GM12878 (cell line): ENCODE results near the gene RABGEF1. TPM values are rescaled to one million over a fixed set of nuclear protein-coding genes. Genes with fewer than 3 reads are reported as not detected.
A peak's percentile ranks its signal among the peaks of the same experiment; 100 is the strongest.

Source experiments
- ATAC-seq: fragments of 200-7000 bp; cut with Tn5 transposase; 3 replicates; pipeline ENCODE4 v1.9.1; 2020; ENCODE audit warnings: mild to moderate bottlenecking, moderate library complexity
- BruUV-seq: library from RNA; stranded (reverse); fragments of 400-500 nt; replicated peaks from 2 replicates; lab custom pipeline; 2021; lab: Mats Ljungman, UMichigan
- CTCF ChIA-PET: fragments of 300-600 bp; sonication (Branson Sonifier 250); formaldehyde crosslinking; extraction: SDS; loops from one replicate; lab custom pipeline; 2021; ENCODE audit warnings: inconsistent platforms; lab: Yijun Ruan, JAX
- POLR2A ChIA-PET: fragments of 350-600 bp; formaldehyde crosslinking; extraction: SDS; loops from one replicate; lab custom pipeline; 2021; ENCODE audit warnings: inconsistent platforms; lab: Charles Lee
- RAD21 ChIA-PET: fragments of 300-600 bp; sonication (Branson Sonifier 250); formaldehyde crosslinking; loops from one replicate; lab custom pipeline; 2023; ENCODE audit warnings: antibody characterized with exemption; ENCODE audit not compliant: unreplicated experiment; lab: Charles Lee
- SMC1A ChIA-PET: fragments of 300-600 bp; sonication (Branson Sonifier 250); formaldehyde crosslinking; loops from one replicate; lab custom pipeline; 2023; ENCODE audit not compliant: unreplicated experiment, uncharacterized antibody; lab: Charles Lee
- DNase-seq: peaks from one replicate; pipeline ENCODE4 v3.0.0-alpha.2; 2011; ENCODE audit warnings: low read depth, low spot score
- FAIRE-seq: peaks from 3 replicates; lab custom pipeline; 2011; peaks lifted over from hg19 to GRCh38; lab: Jason Lieb, UNC
- H2AFZ ChIP-seq: 2 replicates; pipeline ENCODE4 v1.6.0; 2011; ENCODE audit warnings: low read depth, low read length, control low read depth; ENCODE audit not compliant: control insufficient read depth
- H3K27ac ChIP-seq: 2 replicates; pipeline ENCODE4 v1.5.1; 2011; ENCODE audit warnings: control low read depth; ENCODE audit not compliant: control insufficient read depth, insufficient read depth
- H3K27me3 ChIP-seq, 2 experiments: replicated peaks in 1 of 2; 2 replicates each; pipeline versions ENCODE4 v1.6.0 to v1.6.1; 2011; ENCODE audit warnings: low read length in 1 of 2; ENCODE audit not compliant: control insufficient read depth in 2 of 2, insufficient read depth in 2 of 2
- H3K36me3 ChIP-seq, 2 experiments: 2 replicates each; pipeline ENCODE4 v1.5.1; 2011; ENCODE audit warnings: low read length in 1 of 2; ENCODE audit not compliant: control insufficient read depth in 2 of 2, insufficient read depth in 2 of 2
- H3K4me1 ChIP-seq: 2 replicates; pipeline ENCODE4 v1.6.1; 2011; ENCODE audit warnings: mild to moderate bottlenecking, low read length, moderate library complexity, mixed read lengths; ENCODE audit not compliant: control insufficient read depth, insufficient read depth
- H3K4me2 ChIP-seq: 2 replicates; pipeline ENCODE4 v1.6.0; 2011; ENCODE audit warnings: control low read depth; ENCODE audit not compliant: control insufficient read depth, insufficient read depth
- H3K4me3 ChIP-seq: fragments of 200-600 bp; sonication (generic); 2 replicates; pipeline ENCODE4 v1.5.1; 2016
- H3K79me2 ChIP-seq: 2 replicates; pipeline ENCODE4 v1.6.0; 2011; ENCODE audit warnings: low read length; ENCODE audit not compliant: control insufficient read depth, insufficient read depth
- H3K9ac ChIP-seq: 2 replicates; pipeline ENCODE4 v1.8.0; 2011; ENCODE audit warnings: low read length, control low read depth, mixed read lengths; ENCODE audit not compliant: control insufficient read depth, insufficient read depth
- H3K9me3 ChIP-seq: replicated peaks from 3 replicates; pipeline ENCODE4 v1.5.1; 2011; ENCODE audit warnings: mild to moderate bottlenecking, low read length; ENCODE audit not compliant: control insufficient read depth, insufficient read depth
- H4K20me1 ChIP-seq: 2 replicates; pipeline ENCODE4 v1.6.0; 2011; ENCODE audit not compliant: control insufficient read depth, insufficient read depth
- DPF2 ChIP-seq: fragments of 450-650 bp; IDR thresholded peaks from 2 replicates; pipeline ENCODE4 v1.6.1; 2017; ENCODE audit warnings: mild to moderate bottlenecking
- POLR2A ChIP-seq: IDR thresholded peaks from 2 replicates; pipeline ENCODE4 v1.6.1; 2011; ENCODE audit warnings: low read depth, mild to moderate bottlenecking, low read length
- POU2F2 ChIP-seq: IDR thresholded peaks from 3 replicates; pipeline ENCODE4 v1.6.1; 2011; ENCODE audit warnings: low read depth, mild to moderate bottlenecking, low read length, borderline replicate concordance
- ZBTB33 ChIP-seq: fragments of 450-650 bp; IDR thresholded peaks from 2 replicates; pipeline ENCODE4 v1.6.1; 2017; ENCODE audit warnings: mild to moderate bottlenecking
- ZNF207 ChIP-seq: fragments of 450-650 bp; IDR thresholded peaks from 2 replicates; pipeline ENCODE4 v1.6.1; 2014; ENCODE audit warnings: antibody characterized with exemption, mild to moderate bottlenecking, borderline replicate concordance
- WGBS: methylation state at CpG from one replicate; pipeline ENCODE4 v1.1.6; 2016; ENCODE audit warnings: low lambda C conversion rate; ENCODE audit not compliant: insufficient replicate concordance, insufficient coverage; ENCODE audit errors: missing lambda C conversion rate; 5-methylcytosine and 5-hydroxymethylcytosine counted together
- in situ Hi-C: fragments of 300-500 bp; cut with MboI; formaldehyde crosslinking; loops from 9 replicates; pipeline ENCODE4 v1.14.3; 2018; ENCODE audit warnings: mixed read lengths
- intact Hi-C: fragments of 100-400 bp; cut with micrococcal nuclease; formaldehyde crosslinking; loops from one replicate; pipeline ENCODE4 v1.14.2; 2022; ENCODE audit not compliant: unreplicated experiment
- polyA plus RNA-seq, 11 experiments: library from polyadenylated mRNA; depleted of rRNA in 4 of 11; unstranded in 6 of 11; stranded (reverse) in 5 of 11; fragments of >200 nt; fragmentation: Nextera tagmentation in 4 of 11; fragmentation: Illumina TruSeq in 1 of 11; extraction: Ambion mirVana in 4 of 11; extraction: Trizol in 1 of 11; gene quantifications; 1 replicate in 1 of 11; 2 replicates in 10 of 11; pipeline versions ENCODE4 v1.2.1 to v1.2.3, GENCODE V29; 2011 to 2016; ENCODE audit warnings: inconsistent platforms in 2 of 11, missing spikeins in 2 of 11, low read depth in 1 of 11
- total RNA-seq, 4 experiments: library from RNA; depleted of rRNA in 3 of 4; stranded (reverse); fragments of >200 nt in 3 of 4; fragmentation: Illumina TruSeq in 1 of 4; extraction: Trizol in 1 of 4; gene quantifications; 2 replicates each; pipeline versions ENCODE4 v1.2.1 to v1.2.3, GENCODE V29; 2013 to 2021
- TF ChIP-seq, protein P1 (sequence below): fragments of 450-650 bp; IDR thresholded peaks from 2 replicates; pipeline ENCODE4 v1.6.1; 2016; ENCODE audit warnings: mild to moderate bottlenecking

The RABGEF1 gene
- total and polyA plus RNA-seq, 10 of the 15 experiments (the other 5 are each of a cell fraction or from before 2014, with no cell fraction given): 10.2 to 36.4 (median 26.1) TPM

DNA sequence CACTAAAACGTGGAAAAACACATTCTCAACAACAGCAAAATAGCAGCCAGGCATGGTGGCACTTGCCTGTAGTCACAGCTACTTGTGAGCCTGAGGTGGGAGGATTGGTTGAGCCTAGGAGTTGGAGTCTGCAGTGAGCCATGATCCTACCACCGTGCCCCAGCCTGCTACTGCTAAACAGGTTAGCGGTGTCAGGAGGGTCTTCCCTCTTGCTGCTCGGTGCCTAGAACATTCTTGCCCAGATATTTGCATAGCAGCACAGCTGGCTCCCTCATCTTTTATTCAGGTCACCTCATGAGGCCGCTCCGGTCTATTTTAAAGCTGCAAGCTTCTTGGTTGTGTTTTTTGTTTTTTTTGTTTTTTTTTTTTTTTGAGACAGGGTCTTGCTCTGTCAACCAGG lies 2.9 kb upstream of the RABGEF1 start:
- H2AFZ ChIP-seq: no peak overlapping the region
- no peak overlapping the region; the same call in 1 of the 2 replicates for H3K4me3 ChIP-seq
- intact Hi-C loops: no loop called here
- H3K9ac ChIP-seq: peak overlapping the region; percentile 28; the same call in 1 of the 2 replicates
- in situ Hi-C loops: no loop called here
- H4K20me1 ChIP-seq: no peaks in the 10 kb centered on the region
- H3K9me3 ChIP-seq: peaks cover 4% of the 10 kb centered on the region; the same call in 2 of the 3 replicates
- BruUV-seq: no TSS peak
- peak overlapping the region; percentile 69 for H3K4me2 ChIP-seq
- FAIRE-seq (no peak), DNase-seq (no peak)
- WGBS: 1% methylated on average over 6 of the region's 6 CpGs
- RAD21 ChIA-PET: no interaction called here
- peak; percentile 83; the same call in 1 of the 3 replicates for TF ChIP-seq POU2F2
- 0 out of 2 replicates have a peak, but pooled peaks have one; percentile 53 for TF ChIP-seq ZBTB33
- TF ChIP-seq, protein P1, sequence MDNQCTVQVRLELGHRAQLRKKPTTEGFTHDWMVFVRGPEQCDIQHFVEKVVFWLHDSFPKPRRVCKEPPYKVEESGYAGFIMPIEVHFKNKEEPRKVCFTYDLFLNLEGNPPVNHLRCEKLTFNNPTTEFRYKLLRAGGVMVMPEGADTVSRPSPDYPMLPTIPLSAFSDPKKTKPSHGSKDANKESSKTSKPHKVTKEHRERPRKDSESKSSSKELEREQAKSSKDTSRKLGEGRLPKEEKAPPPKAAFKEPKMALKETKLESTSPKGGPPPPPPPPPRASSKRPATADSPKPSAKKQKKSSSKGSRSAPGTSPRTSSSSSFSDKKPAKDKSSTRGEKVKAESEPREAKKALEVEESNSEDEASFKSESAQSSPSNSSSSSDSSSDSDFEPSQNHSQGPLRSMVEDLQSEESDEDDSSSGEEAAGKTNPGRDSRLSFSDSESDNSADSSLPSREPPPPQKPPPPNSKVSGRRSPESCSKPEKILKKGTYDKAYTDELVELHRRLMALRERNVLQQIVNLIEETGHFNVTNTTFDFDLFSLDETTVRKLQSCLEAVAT: no peak
- TF ChIP-seq POLR2A: 0 out of 2 replicates have a peak, but pooled peaks have one; percentile 39
- no peak for TF ChIP-seq DPF2
- TF ChIP-seq ZNF207: no peak
- TF ChIP-seq, all 136 proteins: peak for 3
- Histone ChIP-seq H3K79me2 (peaks cover 33% of the 10 kb centered on the region), H3K36me3 (no peaks in the 10 kb centered on the region), H3K27me3 (no peaks in the 10 kb centered on the region), H3K27ac (peak overlapping the region; percentile 46), H3K4me1 (peaks cover 21% of the 10 kb centered on the region)
- ATAC-seq: no peak
- SMC1A ChIA-PET: no interaction called here
- POLR2A ChIA-PET: interaction anchor here (1.0 kb wide), 2 partner anchors 13 to 107 kb away, joined by 3 read pairs; no protein-coding TSS in a partner anchor
- CTCF ChIA-PET: interaction anchor here (1.8 kb wide), 1 partner anchor 12 kb away, joined by 3 read pairs; no protein-coding TSS in a partner anchor
